Measurements from ENCODE around the gene CHST13.

The CHST13 gene, protein sequence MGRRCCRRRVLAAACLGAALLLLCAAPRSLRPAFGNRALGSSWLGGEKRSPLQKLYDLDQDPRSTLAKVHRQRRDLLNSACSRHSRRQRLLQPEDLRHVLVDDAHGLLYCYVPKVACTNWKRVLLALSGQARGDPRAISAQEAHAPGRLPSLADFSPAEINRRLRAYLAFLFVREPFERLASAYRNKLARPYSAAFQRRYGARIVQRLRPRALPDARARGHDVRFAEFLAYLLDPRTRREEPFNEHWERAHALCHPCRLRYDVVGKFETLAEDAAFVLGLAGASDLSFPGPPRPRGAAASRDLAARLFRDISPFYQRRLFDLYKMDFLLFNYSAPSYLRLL

DNA sequence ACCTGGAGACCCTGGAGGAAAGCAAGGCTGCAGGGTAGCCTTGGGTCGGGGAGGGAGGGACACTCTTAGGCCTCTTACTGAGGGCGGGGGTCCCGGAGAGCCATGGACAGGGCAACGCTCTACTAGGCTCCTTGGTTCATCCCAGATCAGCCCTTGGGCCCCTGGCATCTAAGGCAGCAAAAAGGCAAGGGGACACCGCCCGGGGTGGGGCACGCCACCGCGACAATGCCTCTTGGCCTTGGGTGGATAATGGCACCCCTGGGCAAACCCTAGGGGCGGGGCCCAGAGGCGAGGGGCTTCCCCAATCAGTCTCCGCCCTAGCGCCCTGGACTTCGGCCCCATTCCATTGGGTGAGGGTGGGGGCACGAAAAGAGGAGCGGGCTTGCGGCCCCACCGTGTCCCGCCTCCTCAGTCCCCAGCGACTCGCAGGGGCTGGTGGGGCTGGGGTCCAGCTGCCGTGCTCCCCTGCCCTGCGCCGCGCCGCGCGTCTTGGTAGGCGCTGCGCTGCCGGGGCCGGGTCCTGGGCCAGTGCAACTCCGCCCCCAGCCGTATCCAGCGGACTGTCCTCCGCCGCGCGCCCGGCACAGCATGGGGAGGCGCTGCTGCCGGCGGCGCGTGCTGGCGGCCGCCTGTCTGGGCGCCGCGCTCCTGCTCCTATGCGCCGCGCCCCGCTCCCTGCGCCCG is at the start of gene CHST13:
CHST13 (plus strand) TSS at position 411 of the 684 bp plus-strand sequence; CDS start at position 589, 178 bp downstream.
- DNase-seq: no peak

GRCh38 chr3:126474498-126475412 is 49.2 kb upstream of the CHST13 start:
- DNase-seq: peak; percentile 27

DNA sequence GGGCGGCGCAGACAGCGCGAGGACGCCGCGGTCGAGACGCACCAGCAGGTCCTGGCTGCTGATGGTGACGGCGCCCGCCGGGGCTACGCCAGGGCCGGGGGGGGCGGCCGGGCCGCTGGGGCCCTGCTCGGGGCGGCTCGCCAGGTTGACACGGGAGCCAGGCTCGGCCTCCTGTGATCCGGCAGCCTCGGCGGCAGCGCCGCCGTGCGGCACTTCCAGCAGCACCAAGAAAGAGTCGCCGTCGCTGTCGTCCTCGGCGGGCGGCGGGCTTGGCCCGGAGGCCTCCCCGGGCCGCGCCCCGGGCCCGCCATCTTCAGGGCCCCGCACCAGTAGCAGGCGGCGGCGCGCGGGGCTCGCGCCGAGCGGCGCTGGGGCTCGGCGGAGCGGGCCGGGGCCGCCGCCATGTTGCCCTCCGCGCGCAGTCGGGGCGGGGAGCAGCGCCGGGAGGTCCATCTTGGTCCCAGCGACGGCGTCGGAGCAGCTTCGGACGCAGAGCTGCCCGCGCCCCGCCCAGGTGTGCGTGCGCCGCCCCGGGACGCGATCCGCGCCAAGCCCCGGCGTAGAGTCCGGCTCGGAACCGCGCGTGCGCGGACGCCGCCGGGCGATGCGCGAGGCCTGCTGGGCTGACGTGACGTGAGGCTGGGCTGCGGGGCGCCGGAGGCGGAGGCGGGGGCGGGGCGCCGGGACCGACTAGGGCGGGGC is 48.4 kb upstream of the CHST13 start, which contains the start of gene ZXDC:
ZXDC (minus strand) TSS at position 479 of the 702 bp plus-strand sequence; CDS start at position 453, 26 bp downstream.
- peak; percentile 95 for DNase-seq

- no peak for DNase-seq
Observed at GRCh38 chr3:126476166-126477060, 47.5 kb upstream of the CHST13 start.

GRCh38 chr3:126477061-126477380 is 46.9 kb upstream of the CHST13 start:
- DNase-seq: no peak

DNA sequence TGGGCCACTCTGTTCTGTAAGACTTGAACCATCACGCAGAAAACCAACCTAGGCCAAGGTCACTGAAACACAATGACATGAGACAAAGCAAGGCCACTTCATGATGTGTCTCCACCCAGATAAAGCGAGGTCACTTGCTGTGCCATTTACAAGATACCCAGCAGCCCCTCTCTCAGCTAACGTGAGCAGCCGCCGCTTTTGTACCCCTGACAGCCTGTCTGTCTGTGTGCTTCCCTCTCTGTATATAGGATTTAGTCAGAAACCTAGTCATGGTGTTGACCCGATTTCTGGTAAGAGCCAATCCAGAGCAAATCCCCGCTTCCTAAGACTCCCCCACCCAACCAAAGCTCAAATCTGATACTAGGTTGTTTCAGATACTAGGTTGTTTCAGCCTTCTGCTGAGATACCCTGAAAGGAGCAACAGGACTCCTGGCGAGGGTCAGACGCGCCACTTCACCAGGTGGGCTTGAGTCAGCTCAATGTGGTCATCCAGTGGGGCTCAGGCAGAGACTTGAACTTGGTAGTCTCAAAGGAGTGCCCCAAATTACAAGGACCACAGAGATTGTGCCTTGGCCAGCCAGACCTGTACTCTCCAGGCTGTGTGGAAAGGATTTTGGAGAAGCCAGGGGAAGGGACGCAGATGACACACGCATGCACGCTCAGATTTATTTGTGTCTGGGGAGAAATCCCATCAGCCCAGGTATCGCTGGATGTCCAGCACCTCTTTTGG is 45.2 kb upstream of the CHST13 start:
- no peak for DNase-seq

DNA sequence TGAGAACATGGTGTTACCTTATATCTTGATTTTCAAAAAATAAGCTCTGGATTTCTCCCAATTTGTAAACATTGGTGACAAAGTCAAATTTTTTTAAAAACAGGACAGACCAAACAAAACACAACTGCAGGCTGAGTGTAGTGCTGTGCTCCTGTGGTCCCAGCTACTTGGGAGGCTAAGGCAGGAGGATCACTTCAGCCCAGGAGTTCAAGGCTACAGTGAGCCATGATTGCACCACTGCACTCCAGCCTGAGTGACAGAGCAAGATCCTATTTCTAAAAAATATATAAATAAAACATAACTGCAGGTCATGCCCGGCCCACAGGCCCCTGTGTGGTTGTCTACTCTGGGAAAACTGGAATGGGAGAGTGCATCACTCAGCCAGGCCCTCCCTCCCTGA is 44.3 kb upstream of the CHST13 start:
- no peak for DNase-seq

- no peak for DNase-seq
Observed at GRCh38 chr3:126480206-126480605, 43.7 kb upstream of the CHST13 start.

DNA sequence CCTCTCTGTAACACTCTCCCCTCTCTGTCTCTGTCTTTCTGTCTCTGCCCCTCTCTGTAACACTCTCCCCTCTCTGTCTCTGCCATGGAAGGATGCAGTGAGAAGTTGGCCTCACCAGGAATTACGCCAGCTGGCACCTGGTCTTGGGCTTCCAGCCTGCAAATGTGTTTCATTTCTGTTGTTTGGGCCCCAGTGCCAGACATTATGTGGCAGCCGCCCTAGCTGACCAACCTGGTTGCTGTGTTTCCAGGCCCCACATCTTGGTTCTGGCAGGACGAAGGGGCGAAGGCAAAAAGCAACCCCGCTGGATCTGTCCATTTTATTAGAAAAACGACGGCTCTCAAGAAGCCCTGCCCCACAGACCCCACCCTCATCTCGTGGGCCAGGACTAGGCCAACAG is 43.1 kb upstream of the CHST13 start:
- no peak for DNase-seq

DNA sequence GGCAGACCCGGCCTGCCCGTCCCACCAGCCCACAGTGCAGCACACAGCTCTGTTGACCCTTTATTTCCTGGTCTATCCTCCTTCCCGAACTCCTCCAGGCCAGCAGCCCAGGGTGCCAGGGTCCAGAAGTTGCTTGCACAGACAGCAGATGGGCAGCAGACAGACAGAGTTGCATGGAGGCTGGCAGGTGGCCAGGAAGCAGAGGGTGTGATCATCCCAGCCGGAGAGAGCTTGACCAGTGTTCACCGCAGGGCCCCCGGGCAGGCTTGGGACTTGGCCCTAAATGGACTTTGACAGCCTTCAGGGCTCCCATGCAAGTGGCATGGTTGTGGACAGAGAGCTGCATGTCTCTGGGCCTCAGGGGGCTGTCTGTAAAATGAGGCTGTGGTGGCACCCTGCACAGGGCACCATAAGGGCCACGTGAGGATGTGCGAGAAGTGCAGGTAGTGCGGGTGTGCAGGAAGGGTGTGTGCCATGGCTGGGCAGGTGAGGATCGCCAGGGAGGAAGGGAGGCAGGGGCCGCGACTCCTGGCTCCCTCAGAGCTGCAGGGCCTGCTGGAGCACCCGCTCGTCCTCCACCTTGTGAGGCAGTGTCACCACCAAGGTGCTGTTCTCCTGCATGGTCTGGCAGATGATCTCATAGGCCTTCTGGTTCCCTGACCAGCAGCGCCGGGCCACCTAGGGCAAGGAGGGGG is 42.0 kb upstream of the CHST13 start:
- no peak for DNase-seq

GRCh38 chr3:126482503-126483255 is 41.3 kb upstream of the CHST13 start:
- DNase-seq: no peak

DNA sequence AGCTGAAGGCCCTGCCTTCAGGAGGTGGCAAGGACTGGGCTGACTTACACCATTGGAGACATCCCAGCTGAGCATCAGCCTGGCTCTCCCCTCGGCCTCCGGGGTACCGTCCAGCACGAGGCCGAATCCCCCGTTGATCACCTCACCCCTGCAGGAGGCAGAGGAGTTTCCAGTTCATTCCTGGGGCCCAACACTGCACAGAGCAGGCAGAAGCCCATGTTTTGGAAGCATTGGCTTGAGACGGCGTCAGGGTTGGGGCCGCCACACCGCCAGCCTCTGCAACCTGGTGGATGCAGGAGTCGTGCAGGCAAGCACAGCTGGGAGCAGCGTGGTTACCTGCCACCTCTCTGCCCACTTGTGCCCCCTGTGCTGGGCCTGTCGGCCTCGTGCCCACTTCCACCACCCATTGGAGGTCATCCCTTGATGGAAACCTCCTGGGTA is 40.6 kb upstream of the CHST13 start:
- no peak for DNase-seq

DNA sequence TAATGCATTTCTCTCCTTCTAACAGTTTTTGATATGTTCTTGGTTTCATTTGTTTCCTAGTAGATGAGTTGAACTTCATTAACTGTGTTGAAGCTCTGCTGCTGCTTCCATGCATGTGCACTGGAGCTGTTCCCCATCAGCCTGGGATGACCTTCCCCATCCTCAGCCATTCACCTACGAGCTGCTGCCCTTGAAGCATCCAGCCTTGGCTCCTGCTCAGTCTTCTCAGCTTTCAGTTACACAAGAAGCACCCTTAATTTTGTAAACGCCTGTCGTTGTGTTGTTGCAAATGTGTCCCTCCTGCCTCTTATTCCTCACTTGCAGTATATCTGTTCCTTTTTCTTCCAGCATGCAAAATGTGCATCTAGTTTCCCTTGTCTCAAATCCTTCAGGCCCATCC is 39.8 kb upstream of the CHST13 start:
- DNase-seq: no peak

DNA sequence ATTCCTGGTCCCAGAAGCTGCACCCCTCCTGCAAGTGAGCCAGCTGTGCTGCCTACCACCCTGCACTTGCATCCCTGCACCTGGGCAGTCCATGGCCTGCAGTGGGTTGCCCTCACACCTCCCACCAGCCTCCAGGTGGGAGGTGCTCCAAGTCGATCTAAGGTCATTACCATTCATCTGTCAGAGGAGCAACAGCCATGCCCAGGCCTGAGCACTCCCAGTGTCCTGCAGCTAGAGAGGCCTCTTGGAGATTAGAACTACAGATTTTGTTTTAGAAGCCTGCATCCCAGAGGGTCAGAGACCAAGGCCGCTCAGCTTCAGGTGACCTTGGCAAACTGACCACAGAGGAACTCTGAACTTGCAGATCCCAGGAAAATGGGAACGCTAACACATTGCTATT is 39.3 kb upstream of the CHST13 start:
- no peak for DNase-seq

DNA sequence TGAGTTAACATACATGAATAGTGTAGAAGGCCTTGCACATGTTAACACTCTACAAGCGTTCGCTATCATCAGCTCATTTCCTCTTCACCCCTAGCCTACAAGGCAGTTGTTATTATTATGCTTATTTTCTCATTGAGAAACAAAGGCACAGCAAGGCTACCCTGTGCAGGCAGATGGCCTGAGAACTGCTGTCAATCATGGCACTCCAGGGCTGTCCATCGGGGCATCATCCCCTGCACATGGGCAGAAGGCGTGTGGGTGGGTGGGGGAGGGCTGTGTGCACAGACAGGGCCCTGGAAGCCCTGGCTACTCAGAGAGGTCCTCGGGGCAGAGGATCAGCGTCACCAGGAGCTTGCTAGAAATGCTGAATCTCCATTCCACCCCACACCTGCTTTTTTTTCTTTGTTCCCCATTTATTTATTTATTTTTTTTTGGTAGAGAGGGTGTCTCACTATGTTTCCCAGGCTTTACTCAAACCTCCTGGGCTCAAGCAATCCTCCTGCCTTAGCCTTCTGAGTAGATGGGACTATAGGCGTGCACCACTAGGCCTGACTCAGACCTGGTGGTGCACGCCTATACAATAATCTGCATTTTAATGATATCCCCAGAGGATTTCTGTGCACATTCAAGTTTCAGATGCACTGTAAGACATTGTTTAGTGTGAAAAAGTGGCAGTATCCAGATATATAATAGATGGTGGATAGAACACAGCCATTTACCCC is 38.6 kb upstream of the CHST13 start:
- DNase-seq: no peak

DNA sequence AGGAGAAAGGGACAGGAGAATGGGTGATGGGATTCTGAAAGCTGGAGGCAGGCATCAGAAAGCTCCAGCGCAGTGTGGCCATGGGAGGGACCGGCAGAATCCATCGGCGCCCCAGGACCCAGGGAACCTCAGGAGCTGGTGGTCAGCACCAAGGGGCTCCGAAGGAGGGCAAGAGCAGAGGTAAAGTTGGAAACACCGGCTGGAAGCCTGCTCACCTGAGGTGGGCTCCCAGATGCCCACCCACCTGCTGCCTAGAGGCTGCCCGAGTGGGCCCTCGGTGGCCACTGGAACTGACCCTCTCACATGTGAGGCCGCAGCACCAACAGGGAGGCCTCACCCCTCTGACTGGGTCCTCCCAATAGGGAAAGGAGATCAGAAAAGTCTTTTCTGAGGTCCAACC is 38.0 kb upstream of the CHST13 start:
- no peak for DNase-seq

- DNase-seq: no peak
Observed at GRCh38 chr3:126486360-126486847, 37.6 kb upstream of the CHST13 start.

GRCh38 chr3:126487151-126487771 is 36.7 kb upstream of the CHST13 start:
- no peak for DNase-seq
